Right renal pelvis (tissue), 4 donors: ENCODE results near the gene CYP4F22. TPM values are rescaled to one million over a fixed set of nuclear protein-coding genes. Genes with fewer than 3 reads are reported as not detected.
"Not testable (repeated sequence)": the region's sequence is repeated elsewhere in the genome, so short reads cannot be mapped to it uniquely, and the experiment has no call there.

Experiments
- DNase-seq, 4 donors: peaks; one replicate each; pipeline ENCODE4 v3.0.0-alpha.2; 2013; ENCODE audit warnings: low read depth in 4 of 4, low spot score in 3 of 4, missing footprints in 1 of 4
- polyA plus RNA-seq, 4 donors: library from polyadenylated mRNA; unstranded; fragments of 120-200 nt; gene quantifications; one replicate each; pipeline ENCODE4 v1.2.1, GENCODE V29; 2013; ENCODE audit not compliant: insufficient read length in 4 of 4

Gene CYP4F22
- 1 to 10 TPM in 1 of 4 donors, under 1 TPM in 2, not detected in 1; 0.19 to 1.1 (median 0.66) TPM for polyA plus RNA-seq

DNA sequence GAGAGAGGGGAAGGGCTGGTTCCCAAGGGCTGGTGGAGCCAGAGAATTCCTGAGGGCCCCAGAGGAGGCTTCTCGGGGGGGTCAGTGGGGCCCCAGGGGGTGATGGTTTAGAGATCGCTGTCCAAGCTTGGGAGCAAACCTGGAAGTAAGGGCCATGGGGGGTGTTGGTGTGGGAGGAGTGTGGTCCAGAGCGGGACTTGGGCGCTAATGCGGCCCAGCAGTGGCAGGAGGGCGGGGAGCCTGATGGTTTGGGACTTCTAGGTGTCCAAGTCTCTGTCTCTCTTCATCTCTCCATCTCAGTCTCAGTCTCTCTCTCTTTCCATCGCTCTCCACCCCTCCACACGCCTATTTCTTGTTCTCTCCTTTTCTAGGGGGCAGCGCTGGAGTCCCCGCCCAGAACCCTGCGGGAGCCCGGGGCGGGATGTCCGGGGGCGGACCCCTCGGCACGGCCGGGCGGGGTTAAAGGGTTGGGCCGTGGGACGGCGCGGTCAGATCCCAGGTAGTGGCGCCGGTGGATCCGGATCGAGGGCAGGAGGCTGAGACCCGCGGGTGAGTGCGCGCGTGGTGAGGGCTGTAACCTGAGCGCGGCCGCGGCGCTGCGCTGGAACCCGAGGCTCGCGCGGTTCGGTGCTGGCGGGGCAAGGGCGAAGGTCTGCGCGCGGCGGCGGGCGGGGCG, at the start of gene CYP4F22:
Gene CYP4F22, plus strand, starts transcription at position 491 of the 676 bp plus-strand sequence. CDS start 16,812 bp downstream, outside the sequence.
- no peak for DNase-seq

DNA sequence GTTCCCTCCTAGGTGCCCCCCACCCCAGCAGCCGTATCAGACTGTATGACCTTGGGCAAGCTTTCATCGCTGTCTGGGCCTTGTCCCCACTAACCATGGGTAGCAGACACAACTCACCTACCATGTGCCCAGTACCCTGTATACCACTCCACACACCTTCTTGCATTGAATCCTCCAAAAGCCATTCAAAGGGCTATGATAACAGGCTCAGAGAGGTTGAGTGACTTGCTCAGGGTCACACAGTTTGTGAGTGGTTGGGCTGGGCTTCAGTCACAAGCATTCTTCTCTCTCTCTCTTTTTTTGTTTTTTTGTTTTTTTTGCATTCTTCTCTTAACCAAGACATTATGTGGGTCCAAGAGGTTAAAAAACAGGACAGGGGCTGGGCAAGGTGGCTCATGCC, 46.6 kb upstream of the CYP4F22 start:
- DNase-seq: no peak

DNA sequence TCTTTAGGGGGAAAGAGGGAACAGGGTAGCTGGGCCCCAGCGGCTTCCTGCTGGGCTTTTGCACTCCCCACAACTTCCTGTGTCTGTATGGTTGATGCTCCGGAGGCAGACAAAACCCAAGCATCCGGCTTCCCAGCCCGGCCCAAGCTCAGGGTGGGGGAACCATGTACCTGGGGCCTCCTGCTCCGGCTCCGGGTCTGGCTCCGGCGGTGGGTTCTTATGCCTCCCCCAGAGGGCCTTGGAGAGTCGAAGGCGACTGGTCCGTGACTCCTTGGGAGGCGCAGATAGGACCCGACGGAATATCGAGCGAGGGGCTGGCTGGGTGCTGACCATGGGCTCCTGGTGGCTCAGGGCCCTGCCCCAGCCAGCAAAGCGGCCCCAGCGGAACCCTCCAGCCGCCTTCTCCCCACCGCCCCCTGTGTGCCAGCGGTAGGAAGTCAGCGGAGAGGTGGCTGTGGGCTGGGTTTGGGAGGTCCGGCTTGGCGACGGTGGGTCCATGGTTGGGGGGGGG, 44.4 kb upstream of the CYP4F22 start:
- DNase-seq: no peak

DNA sequence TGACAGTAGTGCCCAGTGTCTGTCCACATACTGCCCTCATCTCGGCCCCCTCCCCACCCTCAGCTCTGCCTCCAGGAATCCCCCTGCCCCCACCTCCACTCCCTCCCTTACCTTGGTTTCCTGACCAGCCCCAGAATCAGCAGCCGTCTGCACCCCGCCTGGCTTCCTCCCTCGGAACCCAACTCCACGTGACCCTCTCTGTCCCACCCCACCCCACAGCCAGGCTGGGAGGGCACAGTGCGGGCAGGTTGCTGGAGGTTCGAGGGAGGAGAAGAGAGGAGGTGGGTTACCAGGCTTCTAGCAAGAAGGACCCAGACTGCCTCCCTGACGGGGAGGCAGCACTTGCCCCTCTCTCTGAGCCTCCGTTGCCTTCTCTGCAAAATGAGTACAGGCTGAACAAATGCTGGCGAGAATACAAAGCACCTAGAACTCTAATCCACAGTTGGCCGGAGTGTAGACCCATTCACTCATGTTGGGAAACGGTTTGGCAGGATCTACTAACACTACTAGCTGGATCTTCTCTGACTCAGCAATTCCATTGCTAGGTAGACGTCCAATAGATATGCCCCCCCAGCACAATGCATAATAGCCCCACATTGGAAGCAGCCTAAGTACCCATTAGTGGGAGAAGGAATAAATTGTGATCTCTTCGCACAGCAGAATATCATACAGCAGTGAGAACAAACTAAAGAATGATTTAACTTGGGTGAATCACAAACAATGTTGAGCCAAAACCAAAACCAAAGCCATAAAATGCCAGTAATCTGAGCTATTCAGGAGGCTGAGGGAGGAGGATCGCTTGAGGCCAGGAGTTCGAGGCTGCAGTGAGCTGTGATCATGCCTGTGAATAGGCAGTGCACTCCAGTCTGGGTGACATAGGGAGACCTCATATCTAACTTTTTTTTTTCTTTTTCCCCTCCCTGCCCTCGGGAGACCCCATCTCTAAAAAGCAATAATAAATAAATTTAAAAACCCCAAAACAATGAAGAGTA, 43.6 kb upstream of the CYP4F22 start, which contains the start of gene RASAL3:
Gene RASAL3, minus strand, starts transcription at position 151 of the 992 bp plus-strand sequence. CDS start 186 bp downstream, outside the sequence.
- DNase-seq: no peak

DNA sequence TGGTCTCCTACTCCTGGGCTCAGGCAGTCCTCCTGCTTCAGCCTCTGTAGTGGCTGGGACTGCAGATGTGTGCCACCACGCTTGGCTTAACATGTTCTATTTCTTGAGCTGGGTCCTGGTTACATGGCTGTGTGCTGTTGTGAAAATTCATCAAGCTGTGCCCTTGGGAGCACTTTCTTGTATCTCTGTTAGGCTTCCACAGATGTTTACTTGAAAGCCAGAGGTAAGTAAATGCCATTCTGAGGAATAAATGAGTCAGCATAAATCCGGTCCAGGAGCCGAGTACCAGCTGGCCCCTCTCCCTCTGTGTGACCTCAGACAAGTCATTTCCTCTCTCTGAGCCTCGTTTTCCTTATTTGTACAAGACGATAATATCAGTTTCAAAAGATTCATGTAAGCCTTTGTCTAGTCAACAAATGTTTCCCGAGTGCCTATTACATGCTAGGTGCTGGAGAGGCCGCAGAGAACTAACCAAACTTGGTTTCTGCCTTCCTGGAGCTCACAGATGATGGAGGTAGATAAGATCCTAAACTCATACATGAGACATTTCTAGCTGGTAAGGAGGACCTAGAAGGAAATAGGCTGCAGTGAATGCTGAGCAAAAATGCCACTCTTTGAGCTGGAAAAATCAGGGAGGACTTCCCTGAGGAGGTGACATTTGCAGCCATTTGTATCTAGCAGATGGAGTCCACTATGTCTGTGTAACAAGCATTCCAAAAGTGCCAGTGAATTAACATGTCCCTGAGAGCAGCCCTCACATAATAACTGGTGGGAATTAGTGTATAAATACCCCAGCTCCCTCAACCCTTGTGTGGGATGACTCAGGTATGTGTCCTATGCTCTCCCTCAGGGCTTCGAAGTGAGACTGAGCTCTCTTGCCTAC, 41.2 kb upstream of the CYP4F22 start:
- no peak for DNase-seq

DNA sequence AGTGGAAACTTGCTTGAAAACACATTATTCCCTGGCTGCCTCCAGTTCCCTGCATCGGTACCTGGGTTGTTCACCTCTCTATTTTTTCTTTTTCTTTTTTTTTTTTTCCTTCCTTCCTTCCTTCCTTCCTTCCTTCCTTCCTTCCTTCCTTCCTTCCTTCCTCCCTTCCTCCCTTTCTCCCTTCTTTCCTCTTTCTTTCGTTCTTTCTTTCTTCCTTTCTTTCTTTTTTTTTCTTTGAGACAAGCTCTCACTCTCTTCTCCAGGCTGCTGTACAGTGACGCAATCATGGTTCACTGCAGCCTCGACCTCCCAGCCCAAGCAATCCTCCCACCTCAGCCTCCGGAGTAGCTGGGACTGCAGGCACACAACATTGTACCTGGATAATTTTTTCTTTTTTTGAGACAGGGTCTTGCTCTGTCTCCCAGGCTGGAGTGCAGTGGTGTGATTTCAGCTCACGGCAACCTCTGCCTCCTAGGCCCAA, 40.6 kb upstream of the CYP4F22 start:
- no peak for DNase-seq

DNA sequence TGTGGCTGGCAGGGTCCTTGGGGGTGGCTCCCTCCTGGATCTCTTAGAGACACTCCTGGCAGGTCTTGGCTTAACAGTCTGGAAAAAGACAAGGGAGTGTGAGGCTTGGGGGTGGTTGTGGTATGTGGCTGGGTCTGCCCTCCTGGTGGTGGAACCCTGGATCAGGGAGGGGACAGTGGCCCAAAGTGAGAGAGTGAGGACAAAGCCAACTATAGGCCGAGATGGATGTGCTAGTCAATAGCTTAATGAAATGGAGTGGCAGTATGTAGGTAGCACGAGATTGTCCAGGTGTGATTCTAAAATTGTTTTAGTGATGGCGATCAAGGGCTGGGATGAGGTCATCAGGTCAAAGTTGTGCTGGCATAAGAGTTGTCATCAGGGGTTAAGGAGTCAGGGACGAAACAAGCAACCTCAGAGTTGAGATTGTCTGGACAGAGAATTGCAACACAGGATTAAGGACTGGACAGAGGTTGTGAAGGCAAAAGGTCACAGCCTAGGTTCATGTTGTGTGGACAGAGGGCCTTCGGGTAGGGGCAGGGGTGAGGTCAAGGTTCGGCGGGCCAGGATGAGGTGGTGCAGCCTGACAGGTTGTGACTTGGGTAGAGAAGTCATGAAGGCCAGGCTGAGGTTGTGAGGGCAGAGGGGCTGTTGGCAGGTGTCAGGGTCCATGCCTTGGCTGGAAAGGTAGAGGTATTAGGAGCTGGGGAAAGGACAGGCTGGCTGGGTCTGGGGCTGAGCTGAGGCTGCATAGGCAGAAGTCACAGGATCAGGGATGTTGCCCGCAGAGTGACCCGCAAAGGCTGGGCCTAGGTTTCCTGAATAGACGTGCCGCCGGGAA, 39.4 kb upstream of the CYP4F22 start:
- no peak for DNase-seq

DNA sequence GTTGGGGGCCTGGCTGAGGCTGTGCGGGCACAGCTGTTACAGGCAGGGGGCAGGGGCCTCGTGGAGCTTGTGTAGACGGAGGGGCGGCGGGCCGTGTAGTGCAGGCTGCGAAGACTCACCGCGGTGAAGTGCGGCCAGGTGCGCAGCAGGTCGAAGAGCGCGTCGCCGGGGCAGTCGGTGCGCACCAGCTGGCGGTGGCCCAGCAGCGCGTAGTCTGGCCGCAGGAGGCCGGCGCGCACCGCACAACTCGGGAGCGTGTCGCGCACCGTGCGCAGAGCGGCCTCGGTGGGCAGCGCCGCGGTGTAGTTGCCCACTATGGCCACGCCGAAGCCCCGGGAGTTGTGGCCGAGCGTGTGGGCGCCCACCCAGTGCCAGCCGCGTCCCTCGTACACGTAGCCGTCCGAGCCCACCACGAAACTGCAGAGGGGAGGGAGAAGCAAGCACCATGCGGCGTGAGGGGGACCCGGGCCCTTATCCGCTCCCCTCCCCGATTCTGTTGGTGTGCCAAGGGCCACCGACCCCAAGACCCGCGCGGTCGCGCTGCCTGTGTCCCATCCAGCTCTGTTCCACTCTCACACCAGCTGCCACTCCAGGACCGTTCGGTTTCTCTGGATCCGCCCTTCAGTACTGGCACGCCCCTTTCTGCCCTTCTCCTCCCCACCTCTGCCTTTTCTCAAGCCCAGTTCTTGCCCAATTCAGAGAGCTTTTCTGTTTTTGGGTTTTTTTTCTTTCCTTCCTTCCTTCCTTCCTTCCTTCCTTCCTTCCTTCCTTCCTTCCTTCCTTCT, 38.6 kb upstream of the CYP4F22 start:
- no peak for DNase-seq

DNA sequence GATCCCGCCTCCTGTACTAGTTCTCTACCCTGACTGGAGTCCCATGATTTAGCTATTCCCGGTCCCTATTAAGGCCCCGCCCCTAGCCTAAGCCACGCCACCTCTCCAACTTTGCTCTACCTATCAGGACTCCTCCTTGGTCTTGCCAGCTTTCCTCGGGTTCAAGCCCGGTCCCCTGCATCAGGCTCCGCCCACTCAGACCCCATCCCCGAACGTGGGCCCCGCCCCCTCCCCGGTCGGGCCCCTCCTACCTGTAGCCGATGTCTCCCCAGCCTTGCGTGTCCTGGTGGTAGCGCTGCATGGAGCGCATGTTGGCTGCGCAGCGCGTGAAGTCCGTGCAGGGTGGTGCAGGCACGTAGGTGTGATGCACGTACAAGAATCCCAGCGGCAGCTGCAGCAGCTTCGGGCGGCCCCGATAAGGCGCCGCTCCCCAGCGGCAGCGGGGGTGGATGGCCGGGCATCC, 36.7 kb upstream of the CYP4F22 start:
- no peak for DNase-seq

DNA sequence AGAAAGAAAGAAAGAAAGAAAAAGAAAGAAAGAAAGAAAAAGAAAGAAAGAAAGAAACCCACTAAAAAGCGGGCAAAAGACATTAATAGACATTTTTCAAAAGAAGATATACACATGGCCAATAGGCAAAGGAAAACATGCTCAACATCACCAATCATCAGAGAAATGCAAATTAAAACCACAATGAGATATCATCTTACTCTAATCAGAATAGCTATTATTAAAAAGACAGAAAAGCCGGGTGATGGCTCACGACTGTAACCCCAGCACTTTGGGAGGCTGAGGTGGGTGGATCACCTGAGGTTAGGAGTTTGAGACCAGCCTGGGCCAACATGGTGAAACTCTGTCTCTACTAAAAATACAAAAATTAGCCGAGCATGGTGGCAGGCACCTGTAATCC, 34.5 kb upstream of the CYP4F22 start:
- not testable (repeated sequence) for DNase-seq

DNA sequence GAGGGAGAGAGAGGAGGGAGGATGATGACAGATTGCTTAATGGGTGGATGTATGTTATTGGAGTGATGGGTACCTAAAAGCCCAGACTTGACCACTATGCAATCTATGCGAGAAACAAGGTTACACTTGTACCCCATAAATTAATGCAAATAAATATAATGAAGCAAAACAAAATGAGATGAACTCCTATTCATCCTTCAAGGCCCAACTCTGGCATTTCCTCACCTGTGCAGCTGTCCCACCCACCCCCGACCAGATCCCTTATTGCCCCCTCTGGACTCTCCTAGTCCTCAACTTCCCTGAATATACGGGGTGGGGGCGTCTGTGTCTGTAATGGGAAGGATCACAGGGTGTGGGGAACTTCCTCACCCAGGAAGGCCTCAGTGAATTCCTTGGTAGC, 33.2 kb upstream of the CYP4F22 start:
- no peak for DNase-seq

DNA sequence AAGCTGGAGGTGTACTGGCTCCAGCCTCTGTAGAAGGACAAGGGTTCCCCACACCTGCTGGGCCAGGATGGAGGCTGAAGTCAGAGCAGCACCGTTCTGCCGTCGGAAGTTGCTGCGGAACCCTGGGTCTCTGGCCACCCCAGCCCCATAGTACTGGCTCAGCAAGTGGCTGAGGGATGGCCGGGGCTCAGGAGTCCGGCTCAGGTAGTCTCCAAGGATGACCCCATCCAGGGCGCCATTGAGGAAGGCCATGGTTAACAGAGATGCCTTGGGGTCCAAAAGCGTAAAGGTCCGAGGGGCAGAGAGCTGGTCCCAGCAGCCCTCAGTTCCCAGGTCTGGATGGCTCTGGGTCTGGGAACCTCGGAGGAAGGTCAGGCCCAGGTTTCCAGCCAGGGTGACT, 32.7 kb upstream of the CYP4F22 start:
- DNase-seq: no peak

DNA sequence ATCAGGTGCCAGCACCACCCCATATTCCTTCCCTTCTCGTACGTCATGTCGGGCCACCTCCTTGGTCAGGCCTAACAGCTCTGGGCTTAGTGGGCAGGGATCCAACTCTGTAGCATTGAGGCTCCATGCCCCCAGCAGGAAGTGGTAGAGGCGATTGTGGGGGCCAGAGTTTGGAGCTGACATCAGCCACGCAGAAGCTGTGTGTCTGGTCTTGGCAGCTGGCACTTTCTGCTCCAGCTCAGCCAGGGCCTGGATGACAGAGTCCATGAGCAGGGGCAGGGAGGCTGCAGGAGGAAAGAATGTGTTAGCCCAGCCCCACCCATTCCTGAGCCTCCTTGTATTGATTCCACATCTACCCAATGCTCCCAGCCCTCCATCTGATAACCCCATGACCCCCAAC, 32.0 kb upstream of the CYP4F22 start:
- no peak for DNase-seq

DNA sequence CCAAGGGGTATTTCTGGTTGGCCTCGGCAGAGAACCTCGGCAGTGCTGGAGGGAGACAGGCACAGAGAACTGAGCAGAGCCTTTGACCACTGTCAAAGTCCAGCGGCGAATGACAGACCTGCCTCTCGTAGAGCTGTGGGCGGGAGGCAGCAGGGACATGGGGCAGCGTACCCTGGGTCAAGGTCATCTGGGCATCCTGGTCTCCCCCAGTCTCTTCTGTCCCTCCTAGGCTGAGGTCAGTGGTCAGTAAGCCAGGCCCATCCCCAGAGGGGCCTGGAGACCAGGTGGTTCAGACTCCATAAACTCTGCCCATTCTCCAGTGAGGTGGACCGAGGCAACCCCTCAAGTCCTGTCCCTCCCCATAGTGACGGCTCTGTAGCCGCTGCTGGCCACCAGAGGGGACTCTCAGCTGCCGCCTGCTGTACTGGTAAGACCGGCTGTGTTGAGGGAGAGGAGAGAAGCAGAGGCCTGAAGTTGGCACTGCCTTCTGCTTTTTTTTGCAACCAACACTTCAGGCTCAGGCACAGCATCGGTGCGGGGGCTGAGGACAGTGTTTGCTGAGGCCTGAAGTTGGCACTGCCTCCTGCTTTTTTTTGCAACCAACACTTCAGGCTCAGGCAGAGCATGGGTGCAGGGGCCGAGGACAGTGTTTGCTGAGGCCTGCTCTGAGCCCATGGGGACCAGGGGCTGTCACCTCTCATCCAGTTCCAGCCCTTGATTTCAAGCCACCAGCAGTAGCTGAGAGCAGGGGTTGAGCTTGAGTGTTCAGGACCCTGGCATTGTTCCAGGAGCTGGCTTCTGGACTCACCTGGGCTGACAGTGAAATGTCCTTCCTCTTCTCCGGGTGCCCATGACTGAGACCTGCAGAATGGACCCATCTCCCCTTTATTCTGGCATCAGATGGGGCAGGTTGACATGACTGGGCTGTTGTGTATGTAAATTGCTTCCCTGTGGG, 28.7 kb upstream of the CYP4F22 start, which contains the start of gene PGLYRP2:
Gene PGLYRP2, minus strand, starts transcription at position 111 of the 955 bp plus-strand sequence. CDS start 130 bp downstream, outside the sequence.
- DNase-seq: no peak

DNA sequence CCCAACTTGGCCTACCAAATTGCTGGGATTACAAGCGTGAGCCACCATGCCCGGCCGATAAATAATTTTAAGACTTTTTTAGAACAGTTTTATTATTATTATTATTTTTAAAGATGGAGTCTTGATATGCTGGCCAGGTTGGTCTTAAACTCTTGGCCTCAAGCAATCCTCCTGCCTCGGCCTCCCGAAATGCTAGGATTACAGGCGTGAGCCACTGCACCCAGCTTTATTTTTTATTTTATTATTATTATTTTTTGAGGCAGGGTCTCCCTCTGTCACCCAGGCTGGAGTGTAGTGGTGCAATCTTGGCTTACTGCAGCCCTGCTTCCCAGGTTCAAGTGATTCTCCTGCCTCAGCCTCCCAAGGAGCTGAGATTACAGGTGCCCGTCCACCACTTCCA, 27.3 kb upstream of the CYP4F22 start:
- DNase-seq: not testable (repeated sequence)

DNA sequence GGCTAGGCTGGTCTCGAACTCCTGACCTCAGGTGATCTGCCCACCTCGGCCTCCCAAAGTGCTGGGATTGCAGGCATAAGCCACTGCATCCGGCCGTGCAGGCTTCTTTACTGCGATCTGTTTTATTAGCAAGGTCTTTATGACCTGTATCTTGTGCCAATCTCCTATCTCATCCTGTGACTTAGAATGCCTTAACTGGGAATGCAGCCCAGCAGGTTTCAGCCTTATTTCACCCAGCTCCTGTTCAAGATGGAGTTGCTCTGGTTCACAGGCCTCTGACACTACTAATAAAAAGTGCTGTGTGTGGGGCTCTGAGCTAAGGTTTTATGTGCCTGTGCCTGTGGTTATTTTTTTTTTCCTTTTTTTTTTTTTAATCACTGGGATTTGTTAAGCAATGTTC, 22.6 kb upstream of the CYP4F22 start:
- DNase-seq: not testable (repeated sequence)

DNA sequence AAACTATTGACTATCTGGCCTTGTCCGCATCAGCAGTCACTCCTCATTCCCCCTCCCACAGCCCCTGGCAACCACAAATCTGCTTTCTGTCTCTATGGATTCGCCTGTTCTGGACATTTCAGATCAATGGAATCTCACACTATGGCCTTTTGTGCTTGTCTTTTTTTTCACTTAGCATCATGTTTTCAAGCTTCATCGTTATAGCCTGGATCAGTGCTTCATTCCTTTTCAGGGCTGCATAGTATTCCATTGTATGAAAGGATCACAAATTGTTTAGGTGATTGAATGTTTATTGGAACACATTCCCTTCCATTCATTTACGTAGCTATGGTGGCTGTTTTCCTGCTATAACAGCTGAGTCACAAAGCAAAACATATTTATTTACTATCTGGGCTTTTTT, 21.3 kb upstream of the CYP4F22 start:
- DNase-seq: no peak
